Esophagus squamous epithelium (tissue), 4 donors: ENCODE data around the gene PDLIM7.

ENCODE experiments used
- CTCF ChIP-seq, 6 experiments: fragments of 450-650 bp in 4 of 6; fragments of 200-600 bp in 2 of 6; sonication (generic) in 2 of 6; IDR thresholded peaks; one replicate each; pipeline ENCODE4 v1.5.1; 2016 to 2019; ENCODE audit warnings: antibody characterized with exemption in 6 of 6, mild to moderate bottlenecking in 4 of 6, moderate library complexity in 4 of 6
- POLR2A ChIP-seq, 4 donors: fragments of 450-650 bp; IDR thresholded peaks; one replicate each; pipeline ENCODE4 v1.6.1; 2017; ENCODE audit warnings: antibody characterized with exemption in 4 of 4, mild to moderate bottlenecking in 4 of 4, moderate library complexity in 3 of 4

- no peak for TF ChIP-seq CTCF (IDR thresholded peaks at IDR 0.05)
- no peak for TF ChIP-seq POLR2A (IDR thresholded peaks at IDR 0.05)
Measured at GRCh38 chr5:177487144-177487543, 10.3 kb downstream of the PDLIM7 start.
